ENCODE data around the gene WWOX. TPM values are rescaled to one million over a fixed set of nuclear protein-coding genes. Genes with fewer than 3 reads are reported as not detected.

Gene WWOX
- total and polyA plus RNA-seq, 2 of the 4 experiments (the other 2 are of a cell fraction) = 2.7 to 5.4 TPM

DNA sequence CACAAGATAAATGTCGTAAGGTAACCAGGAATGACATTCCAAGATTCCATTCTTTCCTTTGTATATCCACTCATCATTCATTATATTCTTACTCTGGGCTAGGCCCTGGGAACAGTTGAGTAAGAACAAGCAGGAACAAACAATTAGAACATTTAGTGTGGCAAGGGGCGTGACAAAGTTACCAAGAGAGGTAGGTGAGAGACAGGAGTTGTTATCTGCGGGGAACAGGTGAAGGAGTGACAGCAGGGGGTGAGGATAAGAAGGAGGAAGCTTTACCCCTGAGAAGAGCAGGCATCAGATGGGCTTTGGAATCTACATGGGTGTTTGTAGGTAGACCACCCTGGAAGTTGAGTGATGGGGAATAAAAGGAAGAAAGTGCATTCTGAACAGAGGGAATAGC, 568.9 kb downstream of the WWOX start:
- Histone ChIP-seq H3K9me1 (ENCODE audit: insufficient read depth, low read length) (no peaks in the 10 kb centered on the region), H2BK20ac (ENCODE audit: low read depth, low read length) (no peak overlapping the region), H4K5ac (ENCODE audit: low read depth, low read length) (no peak overlapping the region), H3K36me3 (ENCODE audit: control insufficient read depth, insufficient read depth, low read length) (no peaks in the 10 kb centered on the region), H3K9ac (ENCODE audit: low read depth, low read length) (no peak overlapping the region), H3K18ac (ENCODE audit: low read depth, low read length) (no peak overlapping the region), H3K27ac (ENCODE audit: insufficient read depth, low read length) (no peak overlapping the region), H3K4me1 (ENCODE audit: control insufficient read depth, insufficient read depth, low read length) (no peaks in the 10 kb centered on the region), H2BK120ac (ENCODE audit: low read depth, low read length) (no peak overlapping the region), H3K9me3 (ENCODE audit: control insufficient read depth, insufficient read depth, low read length) (peaks cover 20% of the 10 kb centered on the region), H3K23ac (ENCODE audit: low read depth, low read length) (no peak overlapping the region), H3K56ac (ENCODE audit: extremely low read depth, insufficient read depth, low read length) (no peak overlapping the region), H3K4ac (ENCODE audit: low read depth, low read length) (no peak overlapping the region), H3K4me3 (ENCODE audit: insufficient read depth, low read depth, low read length) (no peak overlapping the region), H2BK15ac (ENCODE audit: low read depth, low read length) (no peak overlapping the region), H4K91ac (ENCODE audit: insufficient read depth, low read depth, low read length) (no peak overlapping the region), H3K79me1 (ENCODE audit: low read depth in 1 of 2, low read length in 2 of 2) (no peaks in the 10 kb centered on the region), H2BK5ac (ENCODE audit: low read depth, low read length, poor library complexity, severe bottlenecking) (no peak overlapping the region), H3K27me3 (ENCODE audit: control insufficient read depth, insufficient read depth, low read length) (no peaks in the 10 kb centered on the region), H3K4me2 (ENCODE audit: low read depth, low read length) (no peak overlapping the region), H2AK9ac (replicated peaks; ENCODE audit: low read depth, low read length, poor library complexity) (no peak overlapping the region), H4K20me1 (ENCODE audit: insufficient read depth, low read length) (no peaks in the 10 kb centered on the region), H3K14ac (replicated peaks; ENCODE audit: low read depth, low read length) (no peak overlapping the region), H2AK5ac (ENCODE audit: low read depth, low read length) (no peak overlapping the region), H2AFZ (replicated peaks; ENCODE audit: low read length, poor library complexity) (no peak overlapping the region), H4K8ac (ENCODE audit: low read depth in 2 of 2, low read length in 2 of 2) (no peak overlapping the region)
- WGBS, 2 experiments (ENCODE audit: extremely low coverage in 2 of 2, insufficient read length in 1 of 2) = 40% methylated on average over 1 of the region's 3 CpGs; no CpG with 5 or more reads in 1 of the 2 experiments
- POLR2A ChIA-PET (ENCODE audit: unreplicated experiment) = no interaction called here
- ATAC-seq (ENCODE audit: low read depth) = no peak
- no peak for DNase-seq
- CTCF ChIA-PET = no interaction called here
- in situ Hi-C loops (cut with MboI; ENCODE audit: low sequenced_read_pairs) = no loop called here
- intact Hi-C loops (cut with micrococcal nuclease) = no loop called here
- no TSS peak for BruUV-seq (replicated peaks)
- dilution Hi-C loops (cut with HindIII; ENCODE audit: low sequenced_read_pairs, unreplicated experiment) = no loop called here
- no peak for TF ChIP-seq SMC3 (IDR thresholded peaks at IDR 0.05; ENCODE audit: low read depth, low read length)
- no peak for TF ChIP-seq MAZ (IDR thresholded peaks at IDR 0.05; ENCODE audit: borderline replicate concordance, low read depth, low read length)
- TF ChIP-seq, protein P1, sequence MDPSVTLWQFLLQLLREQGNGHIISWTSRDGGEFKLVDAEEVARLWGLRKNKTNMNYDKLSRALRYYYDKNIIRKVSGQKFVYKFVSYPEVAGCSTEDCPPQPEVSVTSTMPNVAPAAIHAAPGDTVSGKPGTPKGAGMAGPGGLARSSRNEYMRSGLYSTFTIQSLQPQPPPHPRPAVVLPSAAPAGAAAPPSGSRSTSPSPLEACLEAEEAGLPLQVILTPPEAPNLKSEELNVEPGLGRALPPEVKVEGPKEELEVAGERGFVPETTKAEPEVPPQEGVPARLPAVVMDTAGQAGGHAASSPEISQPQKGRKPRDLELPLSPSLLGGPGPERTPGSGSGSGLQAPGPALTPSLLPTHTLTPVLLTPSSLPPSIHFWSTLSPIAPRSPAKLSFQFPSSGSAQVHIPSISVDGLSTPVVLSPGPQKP (IDR thresholded peaks at IDR 0.05; ENCODE audit: borderline replicate concordance, low read depth, low read length) = no peak
- TF ChIP-seq CHD1 (IDR thresholded peaks at IDR 0.05; ENCODE audit: low read depth, low read length) = no peak
- TF ChIP-seq NFE2L2 (IDR thresholded peaks at IDR 0.05; ENCODE audit: low read depth, low read length) = no peak
